HG03521 (cell line): ENCODE data around the gene RPH3AL.
"Not testable (repeated sequence)": the region's sequence is repeated elsewhere in the genome, so short reads cannot be mapped to it uniquely, and the experiment has no call there.

ENCODE experiments used
- ATAC-seq: cut with Tn5 transposase; IDR thresholded peaks from one replicate; pipeline ENCODE4 v1.9.1; 2021; ENCODE audit warnings: mild to moderate bottlenecking, moderate library complexity; ENCODE audit not compliant: unreplicated experiment

The RPH3AL gene

DNA sequence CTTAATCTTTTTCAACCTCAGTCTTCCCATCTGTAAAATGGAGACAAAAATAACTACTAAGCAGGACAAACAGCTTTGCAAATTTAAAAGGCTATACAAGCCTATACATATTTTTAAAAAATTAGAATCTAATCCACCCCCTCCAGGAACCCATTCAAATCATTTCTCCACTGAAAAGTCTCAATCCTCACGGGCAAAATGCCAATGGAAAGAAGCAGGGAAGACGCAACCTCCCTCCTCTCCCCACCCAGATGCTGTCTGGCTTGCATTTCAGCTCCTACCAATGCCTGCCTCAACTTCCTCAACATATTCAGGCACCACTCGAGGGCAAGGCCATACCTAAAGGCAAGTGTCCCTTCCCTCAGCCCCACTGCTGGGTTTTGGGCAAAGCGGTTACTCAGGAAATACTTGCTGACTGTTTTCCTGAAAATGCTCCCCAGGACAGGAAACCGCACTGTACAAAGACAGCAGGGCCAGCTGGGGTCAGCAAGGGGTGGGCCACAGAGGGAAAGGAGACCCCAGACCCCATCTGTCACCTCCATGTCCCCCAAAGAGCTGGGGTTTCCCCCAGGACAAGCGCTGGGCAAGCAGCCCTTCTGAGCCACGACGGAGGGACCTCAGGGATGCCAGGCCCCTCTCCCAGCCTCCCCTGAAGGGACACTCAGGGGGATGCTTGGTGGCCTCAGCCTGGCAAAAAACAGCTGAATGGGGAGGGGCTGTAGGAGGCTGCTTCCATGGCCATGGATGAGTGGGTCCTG lies 123.5 kb downstream of the RPH3AL start:
- no peak for ATAC-seq

DNA sequence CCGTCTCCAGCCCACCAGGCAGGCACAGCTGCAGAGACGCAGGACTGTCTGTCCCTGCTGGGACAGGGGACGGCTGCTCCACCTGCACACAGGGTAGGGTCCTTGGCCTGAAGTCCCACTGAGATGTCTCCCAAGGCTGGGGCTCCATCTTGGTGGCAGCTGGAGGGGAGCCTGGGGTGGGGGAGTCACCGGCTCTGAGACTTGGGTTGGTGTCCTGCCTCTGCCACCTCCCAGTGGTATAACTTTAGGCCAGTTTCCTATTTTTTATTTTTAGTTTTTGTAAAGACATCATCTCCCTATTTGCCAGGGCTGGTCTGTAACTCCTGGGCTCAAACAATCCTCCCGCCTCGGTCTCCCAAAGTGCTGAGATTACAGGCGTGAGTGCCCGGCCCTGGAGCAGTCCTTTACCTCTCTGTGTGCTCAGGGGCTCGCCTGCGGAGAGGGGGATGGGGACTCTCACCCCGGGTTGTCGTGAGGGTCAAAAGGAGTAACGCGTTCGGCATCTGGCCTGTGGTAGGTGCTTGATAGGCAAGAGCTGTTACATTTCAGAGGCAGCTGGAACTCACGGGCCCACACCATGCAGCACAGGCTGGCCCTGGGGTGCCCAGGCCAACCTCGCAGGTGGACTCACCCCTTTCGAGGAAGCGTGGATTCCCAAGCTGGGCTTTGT lies 124.5 kb downstream of the RPH3AL start:
- ATAC-seq = no peak

DNA sequence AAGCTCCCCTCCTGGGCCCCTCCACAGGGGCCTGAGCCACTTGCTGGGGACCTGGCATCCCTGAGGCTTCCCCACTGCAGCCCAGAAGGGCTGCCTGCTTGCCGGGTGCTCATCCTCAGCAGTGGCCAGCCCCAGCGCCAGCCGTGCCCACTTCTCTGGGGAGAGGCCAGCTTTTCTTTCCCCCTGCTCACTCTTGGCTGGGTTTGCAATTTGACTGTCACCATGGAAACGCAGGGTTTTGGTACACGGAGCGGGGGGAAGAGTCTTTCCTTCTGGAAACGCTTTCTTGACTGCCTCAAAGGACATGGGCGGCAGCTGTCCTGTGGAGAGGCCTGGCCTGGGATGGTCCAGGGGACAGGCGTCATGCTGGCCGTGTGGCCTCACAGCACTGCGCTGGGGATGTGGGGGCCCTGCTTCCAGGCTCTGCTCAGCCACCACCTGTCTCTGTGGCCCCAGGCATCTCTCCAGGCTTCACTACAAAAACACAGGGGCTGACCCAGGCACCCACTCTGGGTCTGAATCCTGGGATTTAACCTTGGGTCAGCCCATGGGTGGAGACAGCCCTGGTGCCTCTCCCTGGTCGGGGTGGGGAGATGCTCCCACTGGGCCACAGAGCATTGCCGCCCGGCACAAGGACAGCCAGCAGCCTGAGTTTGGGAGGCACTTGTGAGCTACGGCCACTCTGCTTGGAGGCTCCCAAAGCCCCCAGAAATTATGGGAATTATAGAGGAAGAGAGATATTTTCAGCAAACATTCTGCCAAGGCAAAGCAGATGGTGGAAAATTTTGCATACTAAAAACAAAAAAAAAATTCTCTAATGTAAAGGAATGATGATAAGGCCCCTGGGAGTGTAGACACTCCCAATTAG lies 125.3 kb downstream of the RPH3AL start:
- ATAC-seq = no peak

DNA sequence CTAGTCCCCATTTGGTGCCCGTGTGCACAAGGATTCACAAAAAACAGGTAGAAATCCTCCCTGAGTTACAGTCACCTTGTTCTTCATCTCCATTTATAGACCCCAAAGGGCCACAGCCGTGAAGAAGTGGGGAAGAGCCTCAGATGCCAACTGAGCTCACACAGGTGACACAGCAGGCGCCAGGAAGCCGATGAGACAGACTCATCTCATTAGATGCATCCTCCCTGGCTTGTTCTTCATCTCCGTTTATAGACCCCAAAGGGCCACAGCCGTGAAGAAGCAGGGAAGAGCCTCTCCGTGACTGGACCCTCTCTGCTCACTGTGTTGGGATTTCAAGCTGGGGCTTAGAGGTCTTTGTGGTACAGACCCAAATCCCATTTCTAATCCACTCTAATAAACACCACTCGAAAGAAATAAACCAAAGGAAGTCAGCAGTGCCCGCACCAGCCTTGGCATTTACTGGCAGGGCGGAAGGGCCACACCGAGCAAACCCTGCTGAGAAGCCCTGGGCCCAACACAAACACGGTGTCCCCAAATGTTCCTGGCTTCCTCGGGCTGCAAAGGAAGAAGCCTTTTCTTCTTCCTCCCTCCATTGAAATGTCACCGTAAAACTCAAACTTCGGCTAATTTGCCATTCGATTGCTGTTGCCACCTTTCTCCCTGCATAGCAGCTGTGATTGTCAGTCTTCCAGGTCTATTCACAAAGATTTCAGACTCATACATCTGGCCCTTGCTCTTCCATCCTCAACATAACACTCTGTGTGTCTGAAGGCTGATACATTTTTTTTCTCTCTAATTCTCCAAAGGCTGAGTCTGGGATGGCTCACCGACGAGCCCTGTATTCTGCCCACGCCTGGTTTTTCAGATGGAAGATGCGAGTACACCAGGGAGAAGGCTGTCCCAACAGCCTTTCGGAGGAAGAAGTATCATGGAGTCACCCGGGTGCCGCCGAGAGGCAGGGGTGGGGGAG lies 126.2 kb downstream of the RPH3AL start:
- ATAC-seq = no peak

DNA sequence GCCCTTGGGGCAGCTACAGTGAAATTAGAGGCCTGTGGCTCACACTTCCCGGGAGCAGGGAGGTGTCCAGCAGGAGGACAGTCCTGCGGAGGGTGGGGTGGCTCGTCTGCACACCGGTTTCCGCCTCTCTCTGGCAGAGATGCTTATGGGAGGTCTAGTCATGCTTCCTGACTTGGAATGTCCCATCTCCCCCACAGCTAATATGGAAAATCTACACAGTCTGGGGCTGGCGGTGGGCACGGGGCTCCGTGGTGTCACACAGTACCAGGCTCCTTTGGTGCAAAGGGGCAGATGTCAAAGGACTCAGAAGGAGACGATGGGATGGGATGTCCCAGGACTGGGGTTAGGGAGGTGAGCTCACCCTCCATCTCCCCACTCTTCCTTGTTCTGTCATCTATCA lies 127.1 kb downstream of the RPH3AL start:
- ATAC-seq = no peak

DNA sequence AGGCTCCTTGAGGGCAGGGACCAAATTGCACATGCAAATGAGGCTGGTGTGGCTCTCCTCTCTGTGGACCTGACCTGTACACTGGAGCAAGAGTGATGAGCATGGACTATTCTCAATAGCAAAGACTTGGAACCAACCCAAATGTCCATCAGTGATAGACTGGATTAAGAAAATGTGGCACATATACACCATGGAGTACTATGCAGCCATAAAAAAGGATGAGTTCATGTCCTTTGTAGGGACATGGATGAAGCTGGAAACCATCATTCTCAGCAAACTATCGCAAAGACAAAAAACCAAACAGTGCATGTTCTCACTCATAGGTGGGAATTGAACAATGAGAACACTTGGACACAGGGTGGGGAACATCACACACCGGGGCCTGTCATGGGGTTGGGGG lies 128.0 kb downstream of the RPH3AL start:
- not testable (repeated sequence) for ATAC-seq

DNA sequence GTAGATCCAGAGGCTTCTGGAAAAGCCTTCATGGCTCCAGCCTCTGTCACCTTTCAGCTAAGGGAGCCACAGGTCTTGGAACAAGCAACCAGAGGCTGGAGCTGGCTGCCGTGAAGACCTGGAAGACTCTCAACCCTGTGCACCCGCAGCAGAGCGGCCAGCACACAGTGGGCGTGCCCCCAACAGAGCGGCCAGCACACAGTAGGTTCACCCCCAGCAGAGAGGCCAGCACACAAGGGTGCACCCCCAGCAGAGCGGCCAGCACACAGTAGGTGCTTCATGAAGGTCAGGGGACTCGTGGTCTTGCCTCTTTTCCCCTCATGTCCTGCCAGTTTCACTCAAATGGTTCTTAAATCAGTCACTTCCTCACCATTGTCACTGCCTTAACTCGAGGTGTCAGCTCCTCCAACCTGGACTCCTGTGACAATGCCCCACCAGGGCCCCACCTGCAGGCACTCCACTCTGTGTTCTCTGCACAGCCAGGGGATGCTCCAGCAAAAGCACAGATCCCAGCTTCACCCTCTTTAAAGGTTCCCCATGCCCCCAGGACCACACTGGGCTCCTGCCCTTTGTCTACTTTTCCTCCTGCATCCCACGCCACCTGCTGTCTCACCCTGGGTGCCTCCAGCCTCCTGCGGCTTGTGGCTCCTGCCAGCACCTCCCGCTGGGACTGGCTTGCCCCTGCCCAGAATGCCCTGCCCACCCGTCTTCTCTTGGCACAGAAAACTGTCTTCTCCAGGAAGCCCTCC lies 128.7 kb downstream of the RPH3AL start:
- ATAC-seq = no peak

DNA sequence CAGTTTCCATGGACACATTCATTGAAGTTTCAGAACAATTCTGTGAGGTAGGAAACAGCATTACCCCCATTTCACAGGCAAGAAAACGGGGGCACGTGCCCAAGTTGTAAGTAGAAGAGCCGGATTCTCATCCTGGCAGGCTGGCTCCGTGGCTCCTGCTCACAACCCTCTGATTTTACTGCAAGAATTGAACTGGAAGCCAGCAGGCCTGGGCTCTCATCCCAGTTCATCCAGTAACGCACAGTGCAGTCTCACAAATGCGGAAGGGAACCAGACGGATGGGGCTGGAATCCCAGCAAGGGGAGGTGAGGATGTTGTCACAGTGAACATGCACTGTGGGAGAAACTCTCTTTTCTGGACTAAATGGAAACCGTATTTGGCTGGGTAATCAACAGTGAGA lies 130.4 kb downstream of the RPH3AL start:
- no peak for ATAC-seq

DNA sequence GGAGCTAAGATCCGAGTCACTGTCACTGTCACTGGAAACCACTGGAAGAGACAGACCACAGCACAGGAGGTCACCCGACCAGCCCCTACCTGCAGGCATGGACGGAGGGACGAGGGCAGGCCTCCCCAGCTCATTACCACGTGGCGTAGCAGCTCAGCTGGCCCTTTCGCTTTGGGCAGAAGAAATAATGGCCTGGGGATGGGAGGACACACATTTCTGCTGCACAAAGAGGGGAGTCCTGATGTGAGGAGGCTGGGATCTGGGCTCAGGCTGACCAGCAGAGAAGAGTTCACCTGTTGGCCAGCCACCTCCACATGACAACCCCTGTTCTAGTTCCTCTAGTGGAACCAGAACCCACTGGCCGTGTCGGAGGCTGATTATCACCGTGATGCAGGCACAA lies 132.9 kb downstream of the RPH3AL start:
- ATAC-seq = no peak

DNA sequence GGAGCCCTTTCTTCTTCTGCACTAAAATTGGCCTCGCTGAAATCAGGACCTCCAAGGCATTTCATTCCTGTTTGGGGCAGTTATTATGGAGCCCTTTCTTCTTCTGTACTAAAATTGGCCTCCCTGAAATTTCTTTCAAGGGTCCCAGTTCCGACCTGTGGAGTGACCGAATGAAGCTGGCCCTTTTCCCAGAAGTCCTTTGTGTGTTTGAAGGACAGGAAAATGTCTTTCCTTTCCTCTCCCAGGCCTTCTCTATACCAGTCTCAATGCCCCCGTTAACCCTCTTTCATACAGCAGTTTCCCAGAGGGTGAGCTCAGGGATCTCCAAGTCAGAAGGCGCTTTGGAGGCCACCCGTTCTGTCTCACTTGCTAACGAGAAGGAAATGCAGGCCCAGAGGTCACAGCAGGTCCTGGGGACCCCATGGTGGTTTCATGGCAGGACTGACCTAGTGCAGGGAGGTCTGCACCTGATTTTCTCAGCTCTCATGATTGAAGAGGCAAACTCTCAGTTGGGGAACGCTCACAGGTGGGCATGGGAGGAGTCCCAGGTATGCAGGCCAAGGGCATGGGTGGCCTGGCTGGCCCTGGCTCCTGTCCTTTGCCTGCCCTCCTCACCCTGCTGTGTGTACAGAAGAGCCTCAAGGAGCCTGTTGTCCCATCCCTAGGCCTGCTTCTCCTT lies 134.0 kb downstream of the RPH3AL start:
- no peak for ATAC-seq

DNA sequence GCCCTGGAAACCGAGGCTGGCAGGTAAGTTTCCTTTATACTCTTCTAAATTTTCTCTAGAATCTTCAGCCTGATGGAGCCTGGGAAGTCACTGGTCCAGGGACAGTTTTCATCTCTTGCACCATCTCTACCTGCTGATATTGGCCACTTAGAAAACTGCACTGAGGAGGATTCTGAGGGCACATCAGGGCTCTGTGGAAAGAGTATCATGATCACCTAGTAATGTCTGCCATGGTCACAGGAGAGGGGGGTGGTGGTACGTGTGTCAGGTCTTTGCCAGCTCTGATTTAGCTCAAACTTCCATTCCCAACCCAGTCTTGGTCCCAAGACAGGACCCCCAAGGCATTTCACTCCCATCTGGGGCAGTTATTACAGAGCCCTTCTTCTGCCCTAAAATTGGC lies 136.0 kb downstream of the RPH3AL start:
- ATAC-seq = no peak

DNA sequence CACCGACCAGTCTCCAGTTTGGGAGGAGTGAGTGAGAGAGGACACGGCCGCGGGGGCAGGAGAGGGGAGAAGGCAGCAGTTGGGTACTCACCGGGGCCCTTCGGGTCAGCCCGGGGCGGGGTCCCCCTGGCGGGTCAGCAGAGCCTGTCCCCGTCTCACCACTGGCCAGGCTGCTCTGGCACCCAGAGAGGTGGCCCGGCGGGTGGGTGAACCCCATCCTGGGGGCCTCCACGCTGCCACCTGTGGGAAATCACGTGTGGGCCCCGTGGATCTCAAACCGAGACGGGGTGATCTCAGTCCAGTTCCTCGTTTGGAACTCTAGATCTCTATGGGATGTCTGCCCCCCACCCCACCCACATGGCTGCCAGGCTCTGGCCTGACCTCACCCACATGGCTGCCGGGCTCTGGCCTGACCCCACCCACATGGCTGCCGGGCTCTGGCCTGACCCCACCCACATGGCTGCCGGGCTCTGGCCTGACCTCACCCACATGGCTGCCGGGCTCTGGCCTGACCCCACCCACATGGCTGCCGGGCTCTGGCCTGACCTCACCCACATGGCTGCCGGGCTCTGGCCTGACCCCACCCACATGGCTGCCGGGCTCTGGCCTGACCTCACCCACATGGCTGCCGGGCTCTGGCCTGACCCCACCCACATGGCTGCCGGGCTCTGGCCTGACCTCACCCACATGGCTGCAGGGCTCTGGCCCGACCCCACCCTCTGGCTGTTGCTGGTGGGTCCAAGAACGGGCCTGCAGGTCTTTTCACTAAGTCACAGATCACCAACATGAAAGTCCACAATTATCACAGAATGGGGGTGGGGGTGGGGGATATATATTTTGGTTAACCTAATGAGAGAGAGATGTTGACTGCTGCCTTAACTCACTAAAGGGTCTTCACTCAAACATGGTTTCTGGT lies 136.8 kb downstream of the RPH3AL start:
- ATAC-seq = not testable (repeated sequence)

DNA sequence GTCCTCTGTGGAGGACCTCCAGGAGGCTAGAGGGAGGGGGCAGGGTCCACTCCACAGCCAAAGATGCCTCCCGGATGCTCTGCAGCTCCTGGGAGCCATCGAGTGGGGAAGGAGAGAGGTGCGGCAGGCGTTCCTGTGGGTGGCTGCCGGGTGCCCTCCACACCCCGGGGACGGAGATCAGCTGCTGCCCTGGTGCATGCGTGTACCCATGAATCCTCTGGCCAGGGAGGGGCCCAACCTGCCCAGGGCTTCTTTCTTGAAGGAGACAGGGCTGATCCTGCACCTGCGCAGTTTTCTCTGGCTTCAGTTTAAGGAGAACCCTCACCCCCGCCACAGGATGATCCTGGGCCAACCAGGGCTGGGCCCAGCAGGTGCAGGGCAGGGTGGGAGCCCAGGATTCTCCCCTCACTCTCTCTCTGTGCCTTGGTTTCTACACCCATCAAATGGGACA lies 137.7 kb downstream of the RPH3AL start:
- ATAC-seq = no peak

DNA sequence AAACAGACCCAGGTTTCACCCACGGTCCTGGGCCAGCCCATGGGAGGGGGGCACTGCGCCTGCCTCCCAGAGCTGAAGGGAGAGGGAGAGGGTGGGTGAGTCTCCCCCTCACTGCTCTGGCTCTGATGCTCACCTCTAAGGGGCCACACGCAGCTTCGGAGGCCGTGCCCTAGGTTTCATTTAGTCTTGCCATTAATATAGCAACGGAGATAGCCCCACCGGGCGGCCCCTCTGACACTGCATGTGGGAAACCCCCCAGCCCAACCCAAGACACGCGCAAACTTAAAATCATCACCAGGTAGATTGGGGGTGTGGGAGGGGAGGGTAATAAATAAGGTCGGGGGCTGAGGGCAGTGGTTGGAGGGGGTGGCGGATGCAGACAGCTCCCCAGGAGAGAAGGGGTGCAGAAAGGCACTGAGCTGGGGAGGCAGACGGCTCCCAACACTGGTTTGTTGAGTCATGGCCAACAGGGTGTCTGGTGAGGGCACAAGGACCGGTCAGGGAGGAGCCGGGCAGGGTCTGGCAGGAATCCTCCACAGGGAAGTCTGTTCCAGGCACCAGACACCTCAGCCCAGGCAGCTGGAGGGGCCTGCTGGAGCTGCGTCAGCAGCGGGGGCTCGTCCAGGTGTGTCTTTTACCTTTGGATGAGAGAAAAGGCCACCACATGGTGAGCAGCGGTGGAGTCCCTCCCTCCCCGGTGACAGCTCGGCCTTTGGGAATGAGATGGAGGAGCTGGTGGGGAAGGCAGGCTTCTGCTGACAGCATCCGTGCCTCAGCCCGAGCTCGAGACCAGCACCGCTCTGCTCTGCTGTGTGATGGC lies 139.1 kb downstream of the RPH3AL start:
- no peak for ATAC-seq

DNA sequence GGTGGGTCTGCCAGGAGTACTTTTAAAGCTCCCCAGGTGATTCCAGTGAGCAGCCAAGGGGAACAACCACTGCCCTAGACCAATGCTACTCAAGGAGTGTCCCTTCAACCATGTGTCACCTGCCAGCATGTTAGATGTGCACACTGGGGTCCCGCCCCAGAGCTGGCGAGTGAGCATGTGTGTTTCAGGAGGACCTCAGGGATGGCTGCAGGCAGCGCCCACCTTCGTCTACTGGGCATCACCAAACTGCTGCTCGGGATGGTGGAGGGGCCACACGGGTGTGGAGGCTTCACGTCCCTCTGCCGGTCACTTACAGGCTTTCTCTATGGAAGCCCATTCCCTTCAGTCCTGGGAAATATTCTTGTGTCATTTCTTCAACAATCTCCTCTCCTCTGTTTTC lies 142.2 kb downstream of the RPH3AL start:
- no peak for ATAC-seq

DNA sequence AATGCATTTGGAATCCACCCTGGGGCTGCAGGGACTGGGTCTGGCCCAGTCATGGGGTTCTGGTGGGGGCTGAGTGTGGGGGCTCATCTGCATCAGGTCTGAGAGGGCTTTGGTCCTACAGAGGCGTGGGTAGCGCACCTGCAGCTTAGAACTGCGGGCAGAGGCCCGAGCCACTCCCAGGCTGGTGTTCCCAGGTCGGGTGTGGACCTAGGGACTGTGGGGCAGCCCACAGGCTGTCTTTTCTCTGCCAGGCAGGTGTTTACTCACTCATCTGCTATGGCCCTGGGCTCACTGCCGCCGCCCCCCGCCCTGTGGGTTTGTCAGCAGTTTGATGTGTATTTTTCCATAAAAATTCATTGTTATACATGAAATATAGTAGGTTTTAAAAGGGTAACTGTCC lies 144.2 kb downstream of the RPH3AL start:
- ATAC-seq = no peak

DNA sequence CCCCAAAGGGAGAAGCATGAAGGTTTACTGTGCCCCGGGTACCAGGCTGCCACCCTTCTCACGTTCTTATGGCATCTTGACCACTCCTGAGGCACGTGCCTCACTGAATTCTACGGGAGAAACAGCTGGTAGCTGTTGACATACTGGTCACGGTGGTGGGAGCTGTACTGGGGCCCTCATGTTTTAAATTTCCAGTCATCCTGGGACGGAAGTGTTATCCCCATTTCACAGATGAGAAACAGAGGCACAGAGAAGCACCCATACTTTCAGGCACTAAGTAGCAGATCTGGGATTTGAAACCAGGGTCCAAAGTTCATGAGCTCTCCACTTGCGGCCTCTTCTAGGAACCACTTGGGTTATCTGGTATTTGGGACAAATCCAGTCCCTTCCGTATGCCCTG lies 144.8 kb downstream of the RPH3AL start:
- no peak for ATAC-seq
